PC-9 (cell line): ENCODE results near the gene ARCN1. TPM values are rescaled to one million over a fixed set of nuclear protein-coding genes. Genes with fewer than 3 reads are reported as not detected.
A peak's percentile ranks its signal among the peaks of the same experiment; 100 is the strongest.

ENCODE experiments used
- BruUV-seq: library from RNA; stranded (reverse); fragments of 400-500 nt; replicated peaks from 2 replicates; lab custom pipeline; 2021; lab: Mats Ljungman, UMichigan
- CTCF ChIA-PET: fragments of 300-600 bp; sonication (Branson Sonifier 250); formaldehyde crosslinking; loops from one replicate; lab custom pipeline; 2022; ENCODE audit warnings: antibody characterized with exemption; lab: Charles Lee
- POLR2A ChIA-PET: fragments of 300-600 bp; sonication (Branson Sonifier 250); formaldehyde crosslinking; loops from one replicate; lab custom pipeline; 2022; ENCODE audit warnings: antibody characterized with exemption; ENCODE audit not compliant: unreplicated experiment; lab: Charles Lee
- DNase-seq, 2 experiments: peaks; one replicate each; pipeline versions ENCODE4 v3.0.0 to v3.0.0-alpha.2; 2015 to 2022; ENCODE audit warnings: mixed read lengths in 1 of 2
- H2AFZ ChIP-seq: fragments of 200-600 bp; sonication (generic); 2 replicates; pipeline ENCODE4 v1.8.1; 2017; ENCODE audit warnings: antibody characterized with exemption
- H3F3A ChIP-seq: fragments of 200-600 bp; sonication (generic); 2 replicates; pipeline ENCODE4 v1.8.1; 2017; ENCODE audit warnings: antibody characterized with exemption, mild to moderate bottlenecking, low read depth; ENCODE audit not compliant: insufficient read depth
- H3K27ac ChIP-seq: fragments of 200-600 bp; sonication (generic); 2 replicates; pipeline ENCODE4 v1.6.1; 2016; ENCODE audit warnings: mixed run types
- H3K27me3 ChIP-seq: fragments of 200-600 bp; sonication (generic); 2 replicates; pipeline ENCODE4 v1.6.1; 2016; ENCODE audit warnings: low read depth, mixed run types; ENCODE audit not compliant: insufficient read depth
- H3K36me3 ChIP-seq: fragments of 200-600 bp; sonication (generic); 2 replicates; pipeline ENCODE4 v1.6.1; 2016; ENCODE audit warnings: low read depth, mixed run types
- H3K4me1 ChIP-seq: fragments of 200-600 bp; sonication (generic); replicated peaks from 2 replicates; pipeline ENCODE4 v1.6.1; 2016; ENCODE audit warnings: mixed run types; ENCODE audit not compliant: insufficient read depth
- H3K4me2 ChIP-seq: fragments of 200-600 bp; sonication (generic); 2 replicates; pipeline ENCODE4 v1.6.1; 2017; ENCODE audit warnings: mixed run types
- H3K4me3 ChIP-seq: fragments of 200-600 bp; sonication (generic); 2 replicates; pipeline ENCODE4 v1.6.1; 2016; ENCODE audit warnings: mixed run types
- H3K79me2 ChIP-seq: fragments of 200-600 bp; sonication (generic); 2 replicates; pipeline ENCODE4 v1.6.1; 2017; ENCODE audit warnings: low read depth, mixed run types
- H3K9me2 ChIP-seq: fragments of 200-600 bp; sonication (generic); 2 replicates; pipeline ENCODE4 v1.8.1; 2017; ENCODE audit warnings: mild to moderate bottlenecking; ENCODE audit not compliant: insufficient read depth
- H3K9me3 ChIP-seq: fragments of 200-600 bp; sonication (generic); 2 replicates; pipeline ENCODE4 v1.8.1; 2016; ENCODE audit warnings: low read depth; ENCODE audit not compliant: insufficient read depth
- H4K20me1 ChIP-seq: fragments of 200-600 bp; sonication (generic); 2 replicates; pipeline ENCODE4 v1.8.1; 2017; ENCODE audit not compliant: insufficient read depth
- CTCF ChIP-seq: fragments of 200-600 bp; sonication (generic); conservative IDR thresholded peaks from 2 replicates; pipeline ENCODE4 v1.6.1; 2017; ENCODE audit warnings: mixed run types, antibody characterized with exemption, mild to moderate bottlenecking, moderate library complexity
- EZH2 ChIP-seq: fragments of 200-600 bp; sonication (generic); IDR thresholded peaks from 2 replicates; pipeline ENCODE4 v1.8.0; 2017; ENCODE audit warnings: antibody characterized with exemption, low read depth
- intact Hi-C: fragments of 100-400 bp; cut with micrococcal nuclease; formaldehyde crosslinking; loops from one replicate; pipeline ENCODE4 v1.10.0; 2022; ENCODE audit not compliant: unreplicated experiment
- total RNA-seq: library from RNA; stranded (reverse); gene quantifications from 2 replicates; pipeline ENCODE4 v1.2.3, GENCODE V29; 2021

The ARCN1 gene
- total RNA-seq, 1 experiment from 2014 or later = 105 TPM

- TF ChIP-seq CTCF (peak; percentile 64), EZH2 (no peak)
- Histone ChIP-seq H3K9me3 (no peaks in the 10 kb centered on the region), H3K4me1 (peaks cover 4% of the 10 kb centered on the region; the same call in 1 of the 2 replicates), H4K20me1 (peaks cover 4% of the 10 kb centered on the region; the same call in 1 of the 2 replicates), H3K4me2 (no peak overlapping the region), H3K27ac (no peak overlapping the region), H3F3A (no peaks in the 10 kb centered on the region; the same call in 1 of the 2 replicates), H3K27me3 (no peaks in the 10 kb centered on the region), H3K36me3 (peaks cover 10% of the 10 kb centered on the region; the same call in 1 of the 2 replicates), H2AFZ (no peak overlapping the region), H3K9me2 (no peaks in the 10 kb centered on the region), H3K79me2 (no peaks in the 10 kb centered on the region), H3K4me3 (no peak overlapping the region)
- intact Hi-C loops = loop anchor here (5.0 kb wide), 1 partner anchor 33 kb away; the partner anchor contains the start of gene PHLDB1
- CTCF ChIA-PET = interaction anchor here (1.1 kb wide), 1 partner anchor 46 kb away, joined by 3 read pairs; no protein-coding TSS in a partner anchor
- POLR2A ChIA-PET = interaction anchor here (0.8 kb wide), 1 partner anchor 641 kb away, joined by 4 read pairs; no protein-coding TSS in a partner anchor
- DNase-seq = no peak
- BruUV-seq = no TSS peak
Measured at GRCh38 chr11:118640332-118641154, 68.3 kb downstream of the ARCN1 start.

GRCh38 chr11:118641397-118642019 is 69.3 kb downstream of the ARCN1 start:
- H3K79me2 ChIP-seq = no peaks in the 10 kb centered on the region
- no peaks in the 10 kb centered on the region; the same call in 1 of the 2 replicates for H3F3A ChIP-seq
- H3K9me2 ChIP-seq = no peaks in the 10 kb centered on the region
- intact Hi-C loops = loop anchor here (5.0 kb wide), 1 partner anchor 34 kb away; the partner anchor contains the start of gene PHLDB1
- no peak overlapping the region for H2AFZ ChIP-seq
- H3K27ac ChIP-seq = no peak overlapping the region
- H3K9me3 ChIP-seq = no peaks in the 10 kb centered on the region
- DNase-seq = peak in 1 of 2 experiments; percentile 58
- H3K27me3 ChIP-seq = no peaks in the 10 kb centered on the region
- H3K36me3 ChIP-seq = peaks cover 10% of the 10 kb centered on the region; the same call in 1 of the 2 replicates
- no peak for TF ChIP-seq CTCF
- TF ChIP-seq EZH2 = no peak
- POLR2A ChIA-PET = no interaction called here
- H4K20me1 ChIP-seq = peaks cover 4% of the 10 kb centered on the region; the same call in 1 of the 2 replicates
- H3K4me1 ChIP-seq = no peaks in the 10 kb centered on the region; the same call in 1 of the 2 replicates
- H3K4me2 ChIP-seq = no peak overlapping the region
- BruUV-seq = no TSS peak
- CTCF ChIA-PET = interaction anchor here (0.6 to 0.7 kb wide), 2 partner anchors 80 to 312 kb away, joined by 4 read pairs; no protein-coding TSS in a partner anchor
- H3K4me3 ChIP-seq = no peak overlapping the region
